GM10266 (cell line): ENCODE data around the gene JPH3.

ENCODE experiments used
- DNase-seq: peaks from one replicate; pipeline ENCODE4 v3.0.0; 2012; ENCODE audit errors: extremely low spot score
- TF ChIP-seq, protein P1 (sequence below): IDR thresholded peaks from 2 replicates; pipeline ENCODE4 v1.5.1; 2012; ENCODE audit warnings: mild to moderate bottlenecking, low read depth; ENCODE audit not compliant: control insufficient read depth, insufficient read depth; ENCODE audit errors: missing control alignments

JPH3 gene

DNA sequence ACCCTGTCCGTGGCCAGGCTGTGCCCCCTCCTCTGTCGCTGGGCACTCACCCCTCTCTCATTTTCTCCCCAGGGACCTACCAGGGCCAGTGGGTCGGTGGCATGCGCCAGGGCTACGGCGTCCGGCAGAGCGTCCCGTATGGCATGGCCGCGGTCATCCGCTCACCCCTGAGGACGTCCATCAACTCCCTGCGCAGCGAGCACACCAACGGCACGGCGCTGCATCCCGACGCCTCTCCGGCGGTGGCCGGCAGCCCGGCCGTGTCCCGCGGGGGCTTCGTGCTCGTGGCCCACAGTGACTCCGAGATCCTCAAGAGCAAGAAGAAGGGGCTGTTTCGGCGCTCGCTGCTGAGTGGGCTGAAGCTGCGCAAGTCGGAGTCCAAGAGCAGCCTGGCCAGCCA is 41.9 kb downstream of the JPH3 start:
- no peak for DNase-seq
- TF ChIP-seq, protein P1, sequence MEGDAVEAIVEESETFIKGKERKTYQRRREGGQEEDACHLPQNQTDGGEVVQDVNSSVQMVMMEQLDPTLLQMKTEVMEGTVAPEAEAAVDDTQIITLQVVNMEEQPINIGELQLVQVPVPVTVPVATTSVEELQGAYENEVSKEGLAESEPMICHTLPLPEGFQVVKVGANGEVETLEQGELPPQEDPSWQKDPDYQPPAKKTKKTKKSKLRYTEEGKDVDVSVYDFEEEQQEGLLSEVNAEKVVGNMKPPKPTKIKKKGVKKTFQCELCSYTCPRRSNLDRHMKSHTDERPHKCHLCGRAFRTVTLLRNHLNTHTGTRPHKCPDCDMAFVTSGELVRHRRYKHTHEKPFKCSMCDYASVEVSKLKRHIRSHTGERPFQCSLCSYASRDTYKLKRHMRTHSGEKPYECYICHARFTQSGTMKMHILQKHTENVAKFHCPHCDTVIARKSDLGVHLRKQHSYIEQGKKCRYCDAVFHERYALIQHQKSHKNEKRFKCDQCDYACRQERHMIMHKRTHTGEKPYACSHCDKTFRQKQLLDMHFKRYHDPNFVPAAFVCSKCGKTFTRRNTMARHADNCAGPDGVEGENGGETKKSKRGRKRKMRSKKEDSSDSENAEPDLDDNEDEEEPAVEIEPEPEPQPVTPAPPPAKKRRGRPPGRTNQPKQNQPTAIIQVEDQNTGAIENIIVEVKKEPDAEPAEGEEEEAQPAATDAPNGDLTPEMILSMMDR = no peak

- DNase-seq = no peak
These were observed 42.3 kb downstream of the JPH3 start for GRCh38 chr16:87644596-87644995.

DNA sequence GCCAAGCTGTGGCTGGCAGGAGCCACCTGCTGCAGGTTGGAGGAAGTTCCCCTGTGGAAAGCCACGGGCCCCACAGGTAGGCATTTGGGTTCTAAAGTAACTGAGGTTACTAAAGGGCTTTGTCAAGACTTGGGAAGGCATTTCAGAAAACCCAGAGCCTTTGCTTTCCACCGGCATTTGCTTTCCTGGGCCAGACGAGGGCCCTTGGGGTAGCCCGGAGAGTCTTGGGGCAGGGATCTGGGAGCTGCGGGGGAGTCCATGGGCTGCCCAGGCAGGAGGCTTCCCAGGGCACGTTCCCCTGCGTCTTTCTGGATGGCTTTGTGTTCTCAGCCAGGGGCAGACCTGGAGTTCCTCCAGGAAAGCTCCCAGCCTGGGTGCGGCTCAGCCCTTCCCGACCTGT is 43.5 kb downstream of the JPH3 start:
- TF ChIP-seq, protein P1 = no peak
- no peak for DNase-seq

More at GRCh38 chr16:87644596-87644995, 42.3 kb downstream of the JPH3 start:
- TF ChIP-seq, protein P1 = no peak

GRCh38 chr16:87647431-87648185 is 45.3 kb downstream of the JPH3 start:
- DNase-seq = no peak
- TF ChIP-seq, protein P1 = no peak

- TF ChIP-seq, protein P1 = no peak
- DNase-seq = no peak
These were observed 45.9 kb downstream of the JPH3 start for GRCh38 chr16:87648236-87648635.

DNA sequence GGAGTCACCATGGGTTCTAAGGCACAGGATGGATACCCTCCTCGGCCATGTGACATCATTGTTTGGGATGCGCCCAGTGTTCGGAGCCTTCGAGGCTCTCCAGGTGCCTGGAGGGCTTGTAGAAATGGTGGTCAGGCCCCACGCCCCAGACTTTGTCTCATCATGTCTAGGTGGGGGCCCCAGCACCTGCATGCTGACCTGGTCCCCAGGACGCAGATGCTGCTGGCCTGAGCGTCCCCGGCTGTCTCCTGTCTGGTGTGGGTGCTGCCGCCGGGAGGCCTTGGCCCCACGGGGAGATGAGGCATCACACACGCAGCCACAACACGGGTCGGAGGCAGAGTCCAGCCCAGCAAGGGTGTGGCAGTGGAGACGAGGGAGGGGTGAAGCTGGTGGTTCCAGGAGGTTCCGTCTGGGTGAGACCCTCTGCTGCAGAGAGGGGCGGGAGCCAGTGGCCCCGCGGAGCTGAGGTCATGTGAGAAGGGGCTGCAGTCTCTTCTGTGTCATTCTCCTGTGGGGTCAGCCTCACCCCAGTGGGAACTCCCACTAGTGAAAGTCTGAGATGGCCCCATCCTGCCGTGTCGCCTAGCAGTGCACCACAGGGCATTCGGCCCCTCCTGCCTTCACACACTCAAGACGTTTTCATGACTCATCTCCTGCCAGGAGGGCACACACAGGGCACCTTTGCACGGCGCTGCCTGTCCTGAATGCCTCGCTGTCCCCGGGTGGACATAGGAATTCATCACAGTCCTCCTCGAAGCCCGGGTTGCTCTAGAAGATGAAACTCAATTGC is 46.6 kb downstream of the JPH3 start:
- TF ChIP-seq, protein P1 = no peak
- no peak for DNase-seq

DNA sequence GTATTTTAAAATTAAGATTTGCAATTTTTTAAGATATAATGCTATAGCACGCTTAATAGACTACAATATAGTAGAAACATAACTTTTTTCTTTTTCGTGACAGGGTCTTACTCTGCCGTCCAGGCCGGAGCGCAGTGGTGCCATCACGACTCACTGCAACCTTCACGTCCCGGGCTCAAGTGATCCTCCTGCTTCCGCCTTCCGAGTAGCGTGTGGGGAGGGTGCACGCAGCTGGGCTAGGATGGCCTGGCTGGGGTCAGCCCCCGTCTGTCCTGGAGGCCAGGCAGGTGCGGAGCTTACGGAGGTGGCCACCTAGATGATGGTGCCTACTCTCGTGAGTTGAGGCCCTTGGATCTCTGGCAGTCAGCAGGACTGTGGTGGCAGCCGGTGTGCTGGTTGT is 50.1 kb downstream of the JPH3 start:
- TF ChIP-seq, protein P1 = no peak
- DNase-seq = no peak
